ENCODE results near the gene SORL1. TPM values are rescaled to one million over a fixed set of nuclear protein-coding genes. Genes with fewer than 3 reads are reported as not detected.
A peak's percentile ranks its signal among the peaks of the same experiment; 100 is the strongest.

Gene SORL1
- polyA plus RNA-seq, 12 donors = 1.6 to 17.6 (median 2.6) TPM; not detected in 1

- no peak for DNase-seq
Observed at GRCh38 chr11:121582296-121582695, 130.2 kb downstream of the SORL1 start.

- no peak for DNase-seq
Observed at GRCh38 chr11:121583825-121584224, 131.7 kb downstream of the SORL1 start.

GRCh38 chr11:121586750-121587149 is 134.6 kb downstream of the SORL1 start:
- no peak for DNase-seq

GRCh38 chr11:121587182-121587581 is 135.1 kb downstream of the SORL1 start:
- no peak for DNase-seq

GRCh38 chr11:121588747-121589146 is 136.6 kb downstream of the SORL1 start:
- no peak for DNase-seq

- no peak for DNase-seq
Observed at GRCh38 chr11:121589946-121590537, 137.9 kb downstream of the SORL1 start.

GRCh38 chr11:121590772-121591404 is 138.8 kb downstream of the SORL1 start:
- no peak for DNase-seq

- DNase-seq = peak; percentile 86
Observed at GRCh38 chr11:121591405-121592033, 139.4 kb downstream of the SORL1 start.

GRCh38 chr11:121592708-121593107 is 140.6 kb downstream of the SORL1 start:
- DNase-seq = no peak

- no peak for DNase-seq
Observed at GRCh38 chr11:121595717-121596161, 143.6 kb downstream of the SORL1 start.

- no peak for DNase-seq
Observed at GRCh38 chr11:121596195-121597155, 144.4 kb downstream of the SORL1 start.

GRCh38 chr11:121603316-121603715 is 151.2 kb downstream of the SORL1 start:
- DNase-seq = no peak

- DNase-seq = no peak
Observed at GRCh38 chr11:121604152-121604551, 152.0 kb downstream of the SORL1 start.

GRCh38 chr11:121606354-121606753 is 154.2 kb downstream of the SORL1 start:
- no peak for DNase-seq

GRCh38 chr11:121607341-121607740 is 155.2 kb downstream of the SORL1 start:
- no peak for DNase-seq

GRCh38 chr11:121608545-121609098 is 156.5 kb downstream of the SORL1 start:
- no peak for DNase-seq

GRCh38 chr11:121610706-121611105 is 158.6 kb downstream of the SORL1 start:
- DNase-seq = no peak

GRCh38 chr11:121611242-121611641 is 159.1 kb downstream of the SORL1 start:
- no peak for DNase-seq

GRCh38 chr11:121613724-121614123 is 161.6 kb downstream of the SORL1 start:
- no peak for DNase-seq

- DNase-seq = no peak
Observed at GRCh38 chr11:121614636-121615240, 162.6 kb downstream of the SORL1 start.

- no peak for DNase-seq
Observed at GRCh38 chr11:121615501-121615900, 163.4 kb downstream of the SORL1 start.
